Lower leg skin (tissue), 3 donors: ENCODE data around the gene HTRA2.

Source experiments
- POLR2A ChIP-seq, 2 donors: fragments of 450-650 bp; IDR thresholded peaks; one replicate each; pipeline ENCODE4 v1.6.1; 2016 to 2017; ENCODE audit warnings: antibody characterized with exemption in 2 of 2, mild to moderate bottlenecking in 1 of 2, moderate library complexity in 1 of 2
- TF ChIP-seq, protein P1 (sequence below), 3 donors: fragments of 450-650 bp; IDR thresholded peaks; one replicate each; pipeline ENCODE4 v1.5.1; 2016; ENCODE audit warnings: antibody characterized with exemption in 3 of 3, mild to moderate bottlenecking in 3 of 3, moderate library complexity in 2 of 3

DNA sequence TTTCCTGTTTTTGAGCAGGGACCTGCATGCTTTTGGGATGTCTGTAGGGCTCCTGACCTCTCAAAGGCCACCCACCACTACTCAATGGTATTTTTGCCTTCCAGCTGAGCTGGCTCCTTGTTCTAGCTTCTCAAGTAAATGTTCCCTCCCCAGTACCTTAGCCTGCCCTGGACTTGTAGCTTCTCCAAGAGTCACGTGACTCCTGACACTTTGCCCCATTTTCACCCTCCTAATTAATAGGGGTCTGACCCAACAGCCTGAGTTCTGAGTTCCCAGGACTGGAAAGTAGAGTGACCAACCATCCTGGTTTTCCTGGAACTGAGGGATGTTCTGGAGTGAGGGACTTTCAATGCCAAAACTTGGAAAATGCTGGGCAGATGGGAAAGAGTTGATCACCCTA is 34.3 kb upstream of the HTRA2 start:
- TF ChIP-seq, protein P1, sequence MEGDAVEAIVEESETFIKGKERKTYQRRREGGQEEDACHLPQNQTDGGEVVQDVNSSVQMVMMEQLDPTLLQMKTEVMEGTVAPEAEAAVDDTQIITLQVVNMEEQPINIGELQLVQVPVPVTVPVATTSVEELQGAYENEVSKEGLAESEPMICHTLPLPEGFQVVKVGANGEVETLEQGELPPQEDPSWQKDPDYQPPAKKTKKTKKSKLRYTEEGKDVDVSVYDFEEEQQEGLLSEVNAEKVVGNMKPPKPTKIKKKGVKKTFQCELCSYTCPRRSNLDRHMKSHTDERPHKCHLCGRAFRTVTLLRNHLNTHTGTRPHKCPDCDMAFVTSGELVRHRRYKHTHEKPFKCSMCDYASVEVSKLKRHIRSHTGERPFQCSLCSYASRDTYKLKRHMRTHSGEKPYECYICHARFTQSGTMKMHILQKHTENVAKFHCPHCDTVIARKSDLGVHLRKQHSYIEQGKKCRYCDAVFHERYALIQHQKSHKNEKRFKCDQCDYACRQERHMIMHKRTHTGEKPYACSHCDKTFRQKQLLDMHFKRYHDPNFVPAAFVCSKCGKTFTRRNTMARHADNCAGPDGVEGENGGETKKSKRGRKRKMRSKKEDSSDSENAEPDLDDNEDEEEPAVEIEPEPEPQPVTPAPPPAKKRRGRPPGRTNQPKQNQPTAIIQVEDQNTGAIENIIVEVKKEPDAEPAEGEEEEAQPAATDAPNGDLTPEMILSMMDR (IDR thresholded peaks at IDR 0.05): no peak
- no peak for TF ChIP-seq POLR2A (IDR thresholded peaks at IDR 0.05)
